ENCODE measurements around the gene SLC25A39.
"Not testable (repeated sequence)": the region's sequence is repeated elsewhere in the genome, so short reads cannot be mapped to it uniquely, and the experiment has no call there.

The SLC25A39 gene

DNA sequence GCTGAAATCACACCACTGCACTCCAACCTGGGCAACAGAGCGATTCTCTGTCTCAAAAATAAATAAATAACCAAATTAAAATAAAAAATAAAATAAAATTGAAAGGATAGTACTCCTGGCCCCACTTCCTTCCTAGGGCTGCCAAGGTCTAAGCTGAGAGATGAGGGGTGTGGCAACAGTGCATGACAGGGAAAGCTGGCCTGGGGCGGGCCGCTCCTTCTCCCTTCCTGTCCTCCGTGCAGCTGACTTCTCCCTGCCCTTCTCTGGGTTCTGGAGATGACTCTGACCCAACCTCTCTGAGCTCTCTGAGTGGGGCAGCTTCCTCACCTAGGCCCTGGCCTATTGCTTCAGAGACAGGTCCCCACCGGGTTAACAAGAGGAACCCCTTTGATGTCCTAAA is 8.7 kb upstream of the SLC25A39 start:
- no peak for DNase-seq

DNA sequence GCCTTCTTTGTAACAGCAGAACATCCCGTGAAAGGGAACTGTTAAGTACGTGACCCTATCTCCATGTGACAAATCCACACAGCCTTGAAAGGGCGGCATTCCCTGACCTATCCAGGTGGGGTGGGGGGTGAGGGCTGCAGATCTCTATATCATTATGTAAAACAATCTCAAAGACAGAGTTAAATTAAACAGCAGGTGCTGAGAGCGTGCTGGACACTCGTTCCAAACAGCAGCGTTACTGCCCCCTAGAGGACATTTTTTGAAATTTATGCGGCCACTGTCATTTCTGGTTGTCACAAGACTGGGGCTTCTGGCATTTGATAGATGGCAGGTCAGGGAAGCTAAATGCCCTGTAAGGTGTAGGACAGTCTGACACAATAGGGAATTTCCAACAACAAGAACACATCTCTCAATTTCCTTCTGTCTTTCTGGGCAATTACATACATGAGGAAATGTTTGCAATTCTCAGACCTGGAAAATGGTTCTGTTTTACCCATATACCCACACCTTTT is 6.7 kb upstream of the SLC25A39 start:
- peak; percentile 89 for DNase-seq

DNA sequence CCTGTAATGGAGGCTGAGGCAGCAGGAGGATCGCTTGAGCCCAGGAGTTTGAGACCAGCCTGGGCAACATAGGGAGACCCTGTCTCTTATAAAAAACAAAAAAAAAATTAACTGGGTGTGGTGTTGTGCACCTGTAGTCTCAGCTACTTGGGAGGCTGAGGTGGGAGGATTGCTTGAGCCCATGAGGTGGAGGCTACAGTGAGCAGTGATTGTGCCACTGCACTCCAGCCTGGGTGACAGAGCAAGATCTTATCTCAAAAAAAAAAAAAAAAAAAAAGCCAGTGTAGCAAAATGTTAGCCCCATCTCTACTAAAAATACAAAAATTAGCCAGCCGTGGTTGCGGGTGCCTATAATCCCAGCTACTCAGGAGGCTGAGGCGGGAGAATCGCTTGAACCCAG is 5.6 kb upstream of the SLC25A39 start:
- DNase-seq, result not testable (repeated sequence)

DNA sequence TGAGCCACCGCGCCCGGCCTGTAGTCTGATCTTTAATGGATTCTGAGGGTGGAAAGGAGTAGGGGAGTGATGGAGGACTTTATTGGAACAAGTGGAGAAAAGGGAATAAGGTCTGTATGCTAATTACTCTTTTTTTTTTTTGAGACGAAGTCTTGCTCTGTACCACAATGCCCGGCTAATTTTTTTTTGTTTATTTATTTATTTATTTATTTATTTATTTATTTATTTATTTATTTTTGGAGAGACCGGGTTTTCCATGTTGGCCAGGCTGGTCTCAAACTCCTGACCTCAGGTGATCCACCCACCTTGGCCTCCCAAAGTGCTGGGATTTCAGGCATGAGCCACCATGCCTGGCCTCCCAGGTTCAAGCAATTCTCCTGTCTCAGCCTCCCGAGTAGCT is 4.9 kb upstream of the SLC25A39 start:
- DNase-seq, result not testable (repeated sequence)

DNA sequence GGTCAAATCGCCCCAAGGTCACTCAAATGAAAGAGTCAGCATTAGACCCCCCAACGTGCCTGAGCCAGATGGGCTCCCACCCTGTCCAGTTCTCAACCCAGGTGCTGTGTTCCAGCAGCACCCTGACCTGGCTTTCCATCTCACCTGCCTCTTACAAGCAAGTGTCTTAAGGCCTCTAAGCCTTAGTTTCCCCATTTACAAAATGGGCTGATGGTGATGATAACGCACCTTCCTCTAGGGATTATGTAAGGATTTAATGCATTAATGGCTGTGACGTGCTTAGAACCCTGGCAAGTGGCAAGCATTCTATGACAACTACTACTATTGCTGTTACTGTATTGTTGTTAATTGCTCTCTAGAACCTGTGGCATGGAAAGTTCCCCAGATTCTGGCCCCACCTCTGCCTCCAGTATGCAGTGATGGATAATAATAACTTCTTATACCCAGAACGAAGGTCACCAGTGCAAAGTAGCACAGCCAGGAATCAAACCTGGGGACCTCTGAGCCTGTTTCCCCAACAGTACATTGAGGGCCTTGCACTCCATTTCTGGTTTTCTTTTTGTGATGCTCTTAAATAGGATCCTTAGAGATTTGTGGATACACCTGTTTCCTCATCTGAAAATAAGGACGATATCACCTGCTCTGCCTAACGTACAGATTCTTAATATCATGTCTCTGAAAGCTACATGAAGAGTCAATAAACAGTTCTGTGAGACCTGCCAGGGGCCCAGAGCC is 3.3 kb upstream of the SLC25A39 start:
- DNase-seq, result no peak

DNA sequence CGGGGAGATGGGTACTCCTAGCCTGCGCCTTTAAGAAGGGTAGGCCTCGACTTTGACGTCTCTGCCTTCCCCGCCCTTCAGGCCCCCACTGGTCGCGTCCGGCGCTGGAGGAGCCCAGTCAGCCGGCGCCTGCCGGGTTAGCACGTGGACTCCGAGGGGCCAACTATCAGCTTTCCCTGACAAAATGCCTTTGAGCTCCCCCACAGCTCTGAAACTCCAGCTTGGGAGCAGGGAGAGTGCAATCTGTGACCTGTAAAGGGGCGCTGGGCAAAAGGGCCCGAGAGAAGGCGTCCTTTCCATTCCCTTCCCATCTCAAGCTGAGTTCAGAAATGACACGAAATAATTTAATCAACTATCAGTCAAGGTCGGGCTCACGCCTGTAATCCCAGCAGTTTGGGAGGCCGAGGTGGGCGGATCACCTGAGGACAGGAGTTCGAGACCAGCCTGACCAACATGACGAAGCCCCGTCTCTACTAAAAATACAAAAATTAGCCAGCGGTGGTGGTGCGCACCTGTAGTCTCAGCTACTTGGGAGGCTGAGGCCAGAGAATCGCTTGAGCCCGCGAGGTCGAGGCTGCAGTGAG is 2.3 kb upstream of the SLC25A39 start:
- peak; percentile 97 for DNase-seq

DNA sequence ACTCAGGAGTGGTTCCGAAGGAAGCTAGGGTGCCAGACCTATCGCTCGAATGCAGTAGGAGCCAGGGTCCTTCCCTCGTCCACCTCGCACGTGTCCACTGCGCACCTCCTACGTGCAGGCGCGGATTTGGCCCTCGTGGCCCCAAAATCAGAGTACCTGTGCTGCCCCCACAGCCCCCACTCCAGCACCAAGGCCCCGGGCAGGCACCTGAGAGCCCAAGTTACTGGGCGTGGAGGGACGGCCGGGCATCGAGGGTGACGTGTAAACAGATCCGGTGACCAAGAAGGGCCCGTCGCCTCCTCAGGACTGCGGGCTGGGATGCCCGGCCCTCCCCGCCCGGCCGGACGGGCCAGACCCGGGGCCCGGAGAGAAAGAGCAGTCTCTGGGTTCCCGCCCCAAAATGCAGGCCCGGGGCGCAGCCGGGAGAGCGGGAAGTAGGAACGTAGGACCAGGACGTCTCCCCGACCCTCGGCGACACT is 492 bp downstream of the SLC25A39 start:
- DNase-seq, result peak; percentile 29

DNA sequence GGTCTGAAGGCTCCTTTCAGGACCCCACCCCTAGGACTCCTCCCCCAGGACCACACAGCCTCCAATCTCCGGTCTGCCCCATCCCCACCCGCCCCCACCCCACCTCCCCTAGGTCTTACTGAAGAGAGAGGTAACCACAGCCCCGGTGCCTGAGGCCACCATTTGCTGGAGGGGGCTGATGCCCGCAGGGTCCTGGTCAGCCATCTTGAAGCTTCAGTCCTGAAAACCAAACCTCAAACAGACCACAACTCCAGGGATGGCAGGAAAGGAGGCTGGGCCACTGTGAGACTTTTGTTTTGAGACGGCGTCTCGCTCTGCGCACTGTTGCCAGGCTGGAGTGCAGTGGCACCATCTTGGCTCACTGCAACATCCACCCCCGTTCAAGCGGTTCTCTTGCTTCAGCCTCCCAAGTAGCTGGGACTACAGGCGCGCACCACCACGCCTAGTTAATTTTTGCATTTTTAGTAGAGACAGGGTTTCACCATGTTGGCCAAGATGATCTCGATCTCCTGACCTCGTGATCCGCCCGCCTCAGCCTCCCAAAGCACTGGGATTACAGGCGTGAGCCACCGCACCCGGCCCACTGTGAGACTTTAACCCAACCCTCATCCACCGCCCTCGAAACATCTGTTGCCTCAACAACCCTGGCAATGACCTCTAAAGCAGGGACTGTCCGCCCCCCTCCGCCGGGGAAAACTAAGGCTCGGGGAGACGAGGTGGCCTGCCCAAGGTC is 1.1 kb downstream of the SLC25A39 start:
- DNase-seq, result no peak

DNA sequence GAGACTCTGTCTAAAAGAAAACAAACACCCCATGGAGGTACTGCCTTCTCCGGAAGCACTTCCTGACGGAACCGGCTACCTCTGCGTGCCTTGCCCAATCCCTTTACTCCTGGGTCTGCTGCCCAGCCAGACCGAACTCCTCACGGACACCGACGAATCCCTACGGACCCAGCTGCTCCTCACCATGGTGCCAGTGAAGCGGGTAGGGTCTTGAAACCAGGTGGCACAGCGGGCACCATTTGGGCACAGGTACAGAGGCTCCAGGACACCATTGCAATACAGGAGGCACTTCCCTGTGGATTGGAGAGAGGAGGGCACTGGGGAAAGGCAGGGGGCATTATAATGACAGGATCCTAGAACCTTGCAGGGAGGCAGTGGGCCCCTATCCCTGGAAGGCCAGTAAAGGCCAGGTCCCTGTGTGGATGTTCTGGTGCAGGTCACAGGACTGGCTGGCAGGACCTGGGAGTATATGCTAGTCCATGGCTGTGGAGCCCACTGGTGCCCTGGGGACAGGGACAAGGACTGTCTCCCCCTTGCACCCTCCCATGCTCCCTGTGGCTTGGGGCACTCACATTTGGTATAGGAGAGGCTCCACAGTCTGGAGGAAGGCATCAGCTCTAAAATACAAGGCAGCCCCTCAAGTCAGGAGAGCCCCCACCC is 2.3 kb downstream of the SLC25A39 start:
- no peak for DNase-seq

DNA sequence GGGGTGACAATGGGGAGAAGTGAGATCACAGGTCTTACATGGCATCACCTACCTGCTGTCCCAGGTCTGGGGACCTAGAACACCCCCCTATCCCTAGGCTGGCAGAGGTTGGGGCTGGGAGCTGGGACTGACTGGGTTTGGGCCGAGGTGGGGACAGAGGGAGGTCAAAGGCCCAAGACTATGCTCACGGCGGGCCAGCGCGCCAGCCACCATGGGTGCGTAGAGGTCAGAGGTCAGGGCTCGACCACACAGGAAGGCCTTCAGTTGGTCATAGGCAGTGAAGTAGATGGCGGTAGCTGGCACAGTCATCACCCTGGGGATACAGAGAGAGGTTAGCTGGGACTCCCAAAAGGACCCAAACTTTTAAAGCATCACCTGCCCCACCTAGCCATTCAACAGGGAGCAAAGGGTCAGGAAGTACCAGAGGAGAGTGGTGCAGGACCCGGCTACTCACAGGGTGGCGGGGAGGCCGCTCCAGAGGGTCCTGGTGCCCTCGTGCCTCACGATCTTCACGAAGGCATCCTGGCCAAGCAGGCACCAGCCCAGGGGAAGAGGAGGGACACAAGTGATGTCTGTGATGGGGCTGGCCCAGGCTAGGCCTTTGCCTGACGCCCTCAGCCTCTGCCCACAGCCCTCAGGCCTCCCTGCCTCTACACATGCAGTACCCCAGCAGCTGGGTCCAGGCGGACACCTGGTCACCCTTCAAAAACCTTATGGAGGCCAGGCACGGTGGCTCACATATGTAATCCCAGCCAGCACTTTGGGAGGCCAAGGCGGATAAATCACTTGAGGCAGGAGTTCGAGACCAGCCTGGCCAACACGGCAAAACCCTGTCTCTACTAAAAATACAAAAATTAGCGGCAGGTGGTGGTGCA is 3.1 kb downstream of the SLC25A39 start:
- no peak for DNase-seq

DNA sequence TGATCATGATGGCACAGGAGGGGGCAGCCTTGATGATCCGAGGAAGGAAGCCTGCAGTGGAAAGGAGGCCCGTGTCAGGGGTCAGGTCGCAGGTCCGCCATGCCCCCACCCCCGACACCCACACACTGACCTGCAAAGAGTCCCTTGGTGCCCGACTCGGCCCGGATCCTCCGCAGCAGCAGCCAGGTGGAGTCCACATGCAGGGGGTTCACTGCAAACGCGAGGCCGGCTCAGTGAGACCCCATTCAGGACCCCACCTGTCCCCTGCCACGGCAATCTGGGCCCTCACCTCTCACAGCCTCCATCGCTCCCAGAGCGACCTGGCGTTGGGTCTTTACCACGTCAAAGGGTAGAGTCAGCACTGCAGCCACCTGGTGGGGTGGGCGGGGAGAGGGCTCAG is 4.6 kb downstream of the SLC25A39 start:
- DNase-seq, result no peak

DNA sequence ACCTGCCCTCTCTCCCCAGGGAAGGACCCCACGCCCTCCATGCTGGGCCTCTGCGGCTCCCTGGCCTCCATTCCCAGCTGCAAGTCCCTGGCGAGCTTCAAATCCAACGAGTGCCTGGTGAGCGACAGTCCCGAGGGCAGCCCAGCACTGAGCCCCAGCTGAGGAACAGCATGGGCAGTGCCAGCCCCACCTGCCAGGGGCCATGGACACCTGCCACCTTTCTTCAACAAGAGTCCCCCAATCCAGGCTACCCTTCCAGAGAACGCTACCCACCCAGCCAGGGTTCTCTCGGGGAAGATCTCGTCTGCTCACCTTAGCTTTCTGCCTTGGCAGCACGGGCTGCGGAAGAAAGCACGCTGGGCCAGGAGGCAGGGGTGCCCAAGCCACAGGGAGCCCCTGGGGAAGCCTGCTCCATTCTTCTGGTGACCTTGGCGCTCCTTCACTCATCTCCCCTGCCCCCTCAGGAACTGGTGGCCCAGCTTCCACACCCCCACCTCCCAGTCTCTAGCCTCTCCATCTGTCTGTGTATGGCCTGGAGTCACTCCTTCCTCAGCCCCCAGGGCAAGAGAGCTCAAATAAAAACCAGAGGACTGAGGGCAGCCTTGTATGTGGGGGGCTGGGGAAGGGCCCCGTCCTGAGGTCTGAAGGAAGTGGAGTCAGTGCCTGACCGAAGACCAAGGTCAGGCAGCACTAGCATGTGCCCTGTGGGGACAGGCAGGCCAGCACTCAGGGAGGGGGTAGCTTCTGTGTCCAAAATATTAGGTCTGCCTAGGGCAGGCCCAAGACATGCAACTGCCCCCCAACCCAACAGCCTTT is 6.3 kb downstream of the SLC25A39 start:
- no peak for DNase-seq

DNA sequence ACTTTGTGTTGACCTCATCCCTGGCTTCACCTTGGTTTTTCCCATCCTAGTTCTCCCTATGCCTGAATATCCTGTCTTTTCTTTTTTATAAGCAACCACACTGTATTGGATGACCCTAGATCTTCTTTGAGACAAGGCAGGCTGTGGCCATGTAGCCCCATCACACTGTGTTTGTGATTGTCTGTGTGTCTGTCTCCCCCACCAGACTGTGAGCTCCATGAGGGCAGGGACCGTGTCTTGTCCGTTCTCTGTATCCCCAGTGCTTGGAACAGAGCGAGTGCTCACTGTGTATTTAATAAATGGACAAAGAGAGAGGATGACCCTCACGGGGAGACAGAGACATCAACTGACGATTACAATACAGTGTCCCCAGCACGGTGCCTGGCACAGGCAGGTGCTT is 7.1 kb downstream of the SLC25A39 start:
- no peak for DNase-seq

DNA sequence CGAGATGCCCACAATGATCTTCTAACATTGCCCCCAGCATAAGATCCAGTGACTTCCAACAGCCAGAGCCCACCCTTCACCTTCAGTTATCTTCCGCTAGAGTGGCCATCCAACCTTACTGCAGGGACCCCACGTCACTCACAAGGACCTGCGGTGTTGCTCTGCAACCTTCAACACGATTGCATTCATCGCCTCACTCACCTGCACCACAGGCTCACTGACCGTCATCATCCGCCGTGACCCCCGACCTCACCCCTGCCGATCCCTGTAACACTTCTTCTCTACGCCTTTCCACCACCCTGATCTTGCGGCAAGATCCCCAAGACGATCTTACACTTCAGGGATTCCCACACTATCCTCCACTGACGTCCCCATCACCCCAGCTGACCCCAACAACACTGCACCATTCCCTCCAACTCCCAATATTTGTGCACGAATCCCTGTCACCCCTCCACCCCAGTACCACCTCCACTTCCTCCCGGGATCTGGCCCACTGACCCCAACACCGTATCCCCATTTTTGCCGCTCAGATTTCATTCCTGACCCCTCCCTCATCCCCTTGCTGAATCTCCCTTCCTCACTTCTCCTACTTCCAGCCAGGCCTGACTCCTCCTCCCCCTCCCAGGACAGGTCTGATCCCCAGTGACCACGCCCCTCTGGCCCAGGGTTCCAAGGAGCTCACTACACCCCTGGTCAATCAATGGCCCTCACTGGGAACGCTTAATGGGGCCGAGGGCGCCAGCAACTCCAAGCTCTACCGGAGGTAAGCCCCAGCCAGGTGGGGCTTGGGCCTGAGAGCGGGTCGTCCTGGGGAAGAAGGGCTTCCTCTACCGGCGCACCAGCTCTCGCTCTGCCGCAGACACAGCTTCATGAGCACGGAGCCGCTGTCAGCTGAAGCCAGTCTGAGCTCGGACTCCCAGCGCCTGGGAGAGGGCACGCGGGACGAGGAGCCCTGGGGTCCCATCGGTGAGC is 8.6 kb downstream of the SLC25A39 start:
- no peak for DNase-seq

DNA sequence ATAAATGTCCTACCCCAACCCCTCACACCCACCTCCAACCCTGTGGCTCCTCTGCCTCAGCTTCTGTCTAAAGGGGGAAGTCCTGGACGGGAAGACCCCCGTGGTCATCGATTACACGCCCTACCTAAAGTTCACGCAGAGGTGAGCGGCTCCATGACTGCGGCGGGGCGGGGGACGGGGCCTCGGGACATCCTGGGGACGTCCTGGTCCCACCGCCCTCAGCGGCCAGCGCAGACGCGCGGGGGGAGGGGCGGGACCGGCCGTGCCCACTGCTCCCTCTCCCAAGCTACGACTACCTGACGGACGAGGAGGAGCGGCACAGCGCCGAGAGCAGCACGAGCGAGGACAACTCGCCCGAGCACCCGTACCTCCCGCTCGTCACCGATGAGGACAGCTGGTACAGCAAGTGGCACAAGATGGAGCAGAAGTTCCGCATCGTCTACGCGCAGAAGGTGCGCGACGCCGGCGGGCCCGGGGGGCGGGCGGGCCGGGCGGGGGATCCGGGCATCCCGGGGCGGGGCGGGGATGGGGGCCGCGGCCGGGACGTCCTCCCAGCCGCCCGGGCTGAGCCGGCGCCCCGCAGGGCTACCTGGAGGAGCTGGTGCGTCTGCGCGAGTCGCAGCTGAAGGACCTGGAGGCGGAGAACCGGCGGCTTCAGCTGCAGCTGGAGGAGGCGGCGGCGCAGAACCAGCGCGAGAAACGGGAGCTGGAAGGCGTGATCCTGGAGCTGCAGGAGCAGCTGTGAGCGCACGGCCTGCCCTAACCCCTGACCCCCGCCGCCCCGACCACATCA is 9.6 kb downstream of the SLC25A39 start:
- peak; percentile 65 for DNase-seq

DNA sequence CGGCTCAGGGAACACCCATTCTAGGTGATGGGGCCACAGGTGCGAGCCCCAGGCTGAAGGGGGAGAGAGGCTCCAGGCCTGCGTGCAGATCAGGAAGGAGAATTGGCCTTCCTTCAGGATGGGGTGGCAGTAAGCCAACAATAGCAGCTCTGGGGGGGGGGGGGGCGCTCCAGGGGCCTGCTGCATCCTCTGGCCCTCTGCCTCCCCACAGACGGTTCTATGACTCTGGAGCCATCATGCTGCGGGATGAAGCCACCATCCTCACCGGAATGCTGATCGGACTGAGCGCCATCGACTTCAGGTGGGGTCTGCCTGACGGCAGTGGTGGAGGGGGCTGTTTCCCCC is 10.1 kb downstream of the SLC25A39 start:
- DNase-seq, result no peak

DNA sequence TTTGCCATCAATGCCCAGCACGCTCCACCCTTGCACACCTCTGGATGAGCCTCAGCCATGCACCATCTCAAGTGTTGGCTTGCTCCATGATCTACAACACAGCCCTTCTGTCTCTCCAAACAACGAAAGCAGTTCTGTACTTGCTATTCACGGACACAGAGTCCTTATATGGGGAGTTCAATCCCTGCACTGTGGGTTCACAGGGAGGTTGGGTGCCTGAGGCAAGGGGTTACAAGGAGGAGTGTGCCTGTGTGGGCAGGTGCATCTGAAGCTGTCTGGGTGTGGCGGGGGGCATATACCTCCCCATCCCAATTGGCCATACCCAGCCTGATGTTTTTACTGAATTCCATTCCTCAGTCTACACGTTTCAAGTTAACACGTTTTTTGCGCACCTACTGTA is 10.6 kb downstream of the SLC25A39 start:
- no peak for DNase-seq

DNA sequence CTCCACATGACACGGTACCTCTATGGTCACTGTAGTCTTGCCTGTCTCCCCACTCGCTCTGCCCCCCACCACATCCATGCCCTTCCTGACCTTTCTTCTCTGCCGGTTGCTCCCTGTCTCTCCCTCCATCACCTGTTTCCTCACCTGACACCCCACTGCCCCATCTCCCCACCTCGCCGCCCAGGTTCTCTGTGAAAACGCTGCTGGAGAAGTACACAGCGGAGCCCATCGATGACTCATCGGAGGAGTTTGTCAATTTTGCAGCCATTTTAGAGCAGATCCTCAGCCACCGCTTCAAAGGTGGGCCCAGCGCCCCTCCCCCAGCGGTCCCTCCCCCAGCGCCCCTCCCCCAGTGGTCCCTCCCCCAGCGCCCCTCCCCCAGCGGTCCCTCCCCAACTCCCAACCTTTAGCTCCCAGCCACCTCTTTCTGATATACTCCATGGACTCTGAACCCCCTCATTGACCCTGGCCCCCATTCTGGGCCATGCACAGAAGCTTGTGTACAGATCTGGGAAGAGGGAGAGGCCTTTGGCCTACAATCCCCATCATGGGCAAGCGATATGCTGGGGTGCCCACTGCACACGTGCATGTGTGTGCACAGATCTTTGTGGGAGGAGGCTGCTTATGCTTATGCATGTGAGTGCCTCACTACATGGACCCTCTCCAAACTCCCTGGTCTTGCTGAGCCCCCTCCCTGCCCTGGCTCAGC is 12.1 kb downstream of the SLC25A39 start:
- no peak for DNase-seq

Measured in RPMI8226 (cell line).